T-helper 9 cell (primary cell): ENCODE data around the gene PRPF6.
"Not testable (repeated sequence)": the region's sequence is repeated elsewhere in the genome, so short reads cannot be mapped to it uniquely, and the experiment has no call there.

Source experiments
- DNase-seq: peaks from one replicate; pipeline ENCODE4 v3.0.0-alpha.2; 2020

The PRPF6 gene

GRCh38 chr20:63973636-63974401, 7.1 kb upstream of the PRPF6 start:
- DNase-seq: peak; percentile 82

GRCh38 chr20:63974402-63975200, 6.3 kb upstream of the PRPF6 start:
- DNase-seq: no peak

- not testable (repeated sequence) for DNase-seq
Measured at GRCh38 chr20:63976511-63976910, 4.4 kb upstream of the PRPF6 start.

GRCh38 chr20:63976980-63977738, 3.8 kb upstream of the PRPF6 start:
- DNase-seq: no peak

DNA sequence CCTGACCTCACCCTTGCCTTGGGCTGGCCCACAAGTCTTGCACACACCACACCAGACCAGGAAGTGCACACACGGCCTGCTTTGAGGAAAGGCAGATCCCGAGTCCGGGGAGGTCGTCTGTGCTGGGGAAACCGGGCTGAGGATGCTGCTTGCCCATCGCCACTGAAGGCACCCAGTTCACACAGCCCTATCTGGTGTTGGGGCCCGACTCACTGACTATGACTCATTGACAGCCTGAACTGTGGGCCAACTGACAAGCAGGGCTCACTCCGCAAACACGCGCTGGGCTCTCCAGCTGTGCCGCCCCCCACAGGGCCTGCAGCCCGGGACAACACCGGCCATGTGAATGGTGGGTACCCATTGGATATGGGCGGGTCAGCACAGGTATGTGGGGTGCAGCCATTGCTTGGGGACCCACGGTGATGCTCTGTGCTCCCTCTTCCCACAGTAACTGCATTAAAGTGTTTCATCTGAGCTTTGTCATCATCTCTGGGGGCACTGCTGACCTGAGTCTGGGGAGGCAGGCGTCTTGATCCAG, 3.1 kb upstream of the PRPF6 start:
- peak; percentile 41 for DNase-seq

DNA sequence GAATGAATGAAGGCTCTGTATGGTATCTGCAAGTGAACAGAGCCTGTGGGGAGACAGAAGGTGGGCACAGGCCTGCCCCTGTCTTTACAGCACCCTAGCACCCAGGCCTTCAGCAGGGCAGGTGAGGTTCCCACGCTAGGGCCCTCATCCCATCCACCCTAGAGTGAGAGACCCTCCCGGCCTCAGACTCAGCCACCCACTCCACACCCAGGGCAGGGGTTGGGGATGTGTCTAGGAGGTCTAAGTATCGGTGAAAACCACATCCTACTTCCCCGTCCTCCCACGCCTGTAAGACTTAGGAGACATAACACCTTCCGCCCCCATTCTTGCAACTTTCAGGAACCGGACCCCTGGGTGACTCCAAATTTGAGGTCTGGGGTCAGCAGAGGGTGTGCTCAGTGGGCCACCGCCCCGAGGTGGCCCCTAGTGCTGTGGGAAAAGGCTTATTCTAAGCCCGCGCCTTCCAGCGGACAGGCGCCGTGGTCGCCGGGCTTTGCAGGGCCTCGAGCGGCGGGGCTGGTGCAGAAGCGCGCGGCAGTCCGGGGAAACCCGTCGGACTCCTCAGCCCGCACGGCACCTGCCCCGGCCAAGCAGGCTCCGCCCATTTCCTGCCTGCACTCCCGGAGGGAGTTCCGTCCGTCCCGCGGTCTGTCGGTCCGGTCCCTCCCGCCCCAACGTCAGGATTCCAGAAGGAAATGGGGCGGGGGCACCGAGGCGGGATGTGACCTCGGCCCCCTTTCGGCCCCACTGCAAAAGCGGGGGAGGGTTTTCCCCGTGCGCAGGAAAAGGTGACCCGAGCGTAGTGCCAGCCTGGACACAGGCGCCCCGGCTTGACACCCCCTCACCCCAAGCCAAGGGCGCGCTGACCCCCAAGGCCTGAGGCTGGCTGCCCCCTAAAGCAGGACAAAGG, 2.4 kb upstream of the PRPF6 start:
- DNase-seq: peak; percentile 35

DNA sequence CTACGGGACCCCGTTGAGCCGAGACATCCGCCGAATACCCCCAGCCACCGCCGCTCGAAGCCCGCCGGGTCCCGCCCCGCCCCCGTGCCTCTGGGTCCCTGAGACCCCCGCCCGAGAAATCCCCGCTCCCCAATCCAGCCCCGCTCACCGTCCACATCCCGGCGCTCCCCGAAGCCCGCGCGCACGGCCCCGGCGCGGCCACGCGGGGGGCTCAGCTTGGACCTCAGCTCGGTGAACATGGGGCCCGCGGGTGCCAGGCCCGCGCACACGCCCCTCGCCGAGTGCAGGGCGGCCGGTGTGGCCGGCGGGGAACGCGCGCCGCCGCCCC, 1.7 kb upstream of the PRPF6 start:
- no peak for DNase-seq

- peak; percentile 58 for DNase-seq
Measured at GRCh38 chr20:63979557-63980316, 1.2 kb upstream of the PRPF6 start, which contains the start of gene SAMD10. TSS of gene SAMD10 (minus strand) at chr20:63979642. CDS start at chr20:63979467, 175 bp downstream.

- DNase-seq: peak; percentile 18
Measured at GRCh38 chr20:63980317-63980805, 571 bp upstream of the PRPF6 start.

GRCh38 chr20:63982937-63983336, 2.0 kb downstream of the PRPF6 start:
- DNase-seq: no peak

GRCh38 chr20:64000906-64001305, 20.0 kb downstream of the PRPF6 start:
- no peak for DNase-seq

DNA sequence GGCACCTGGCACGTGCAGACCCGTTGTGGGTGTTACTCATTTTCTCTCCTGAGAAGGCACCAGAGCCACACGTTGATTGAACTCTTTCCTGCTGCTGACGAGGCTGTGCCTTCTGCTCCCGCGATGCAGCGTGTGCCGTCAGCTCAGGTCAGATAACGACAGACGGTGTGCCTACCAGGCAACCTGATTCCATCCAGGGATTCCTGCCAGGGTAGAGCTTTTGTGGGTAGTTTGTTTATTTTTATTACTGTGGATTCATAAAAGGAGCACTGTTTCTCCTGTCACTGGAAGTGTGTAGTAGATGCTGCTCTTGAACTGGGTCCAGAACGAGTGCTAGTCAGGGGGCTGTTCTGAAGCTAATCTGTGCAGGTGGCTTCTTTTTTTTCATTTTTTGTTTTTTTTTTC, 20.7 kb downstream of the PRPF6 start:
- DNase-seq: no peak

GRCh38 chr20:64003960-64004725, 23.2 kb downstream of the PRPF6 start:
- no peak for DNase-seq

- no peak for DNase-seq
Measured at GRCh38 chr20:64005394-64005793, 24.5 kb downstream of the PRPF6 start.

- no peak for DNase-seq
Measured at GRCh38 chr20:64006490-64006889, 25.6 kb downstream of the PRPF6 start.

DNA sequence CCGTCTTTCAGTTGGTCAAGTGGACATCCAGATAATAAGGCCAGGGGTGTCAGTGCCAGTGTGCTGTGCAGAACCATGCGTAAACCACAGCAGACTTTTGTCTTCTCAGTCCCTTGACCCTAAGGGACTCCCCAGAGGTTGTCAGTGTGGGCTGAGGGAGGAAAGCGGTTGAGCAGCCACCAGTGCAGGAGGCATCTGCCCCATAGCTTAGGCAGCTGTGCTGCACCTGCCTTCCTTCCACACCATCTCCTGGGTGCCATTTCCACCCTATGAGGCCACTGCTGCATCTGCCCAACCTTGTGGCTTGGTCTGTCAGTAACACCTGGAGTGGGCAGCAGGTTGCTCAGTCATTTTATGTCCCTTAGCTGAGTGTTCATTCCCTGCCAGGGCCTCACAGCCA, 26.0 kb downstream of the PRPF6 start:
- no peak for DNase-seq

GRCh38 chr20:64009811-64010387, 29.0 kb downstream of the PRPF6 start:
- DNase-seq: no peak

GRCh38 chr20:64010711-64011237, 29.8 kb downstream of the PRPF6 start:
- no peak for DNase-seq

DNA sequence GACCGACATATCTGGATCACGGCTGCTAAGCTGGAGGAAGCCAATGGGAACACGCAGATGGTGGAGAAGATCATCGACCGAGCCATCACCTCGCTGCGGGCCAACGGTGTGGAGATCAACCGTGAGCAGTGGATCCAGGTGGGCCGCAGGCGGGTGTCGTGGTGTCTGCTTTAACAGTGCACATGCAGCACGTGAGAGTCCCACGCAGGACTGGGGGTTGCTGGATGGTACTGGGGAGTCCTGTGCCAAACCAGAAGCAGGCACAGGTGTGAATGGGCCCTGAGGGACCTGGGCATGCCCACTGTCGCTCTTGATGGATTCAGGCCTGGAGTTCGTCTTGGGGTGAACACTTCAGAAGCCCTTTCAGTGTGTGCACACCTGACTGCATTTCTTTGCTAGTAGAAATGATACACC, 30.4 kb downstream of the PRPF6 start:
- DNase-seq: peak; percentile 11
